AG09309 (cell line): ENCODE results near the gene MFSD2B.

Experiments used
- DNase-seq: peaks from one replicate; pipeline ENCODE4 v3.0.0-alpha.2; 2010; ENCODE audit warnings: low read depth
- H3K4me3 ChIP-seq: 2 replicates; pipeline ENCODE4 v1.5.1; 2011; ENCODE audit warnings: mild to moderate bottlenecking, low read depth, low read length, moderate library complexity; ENCODE audit not compliant: control insufficient read depth
- TF ChIP-seq, protein P1 (sequence below): IDR thresholded peaks from 2 replicates; pipeline ENCODE4 v1.5.1; 2011; ENCODE audit warnings: mild to moderate bottlenecking, low read depth, low read length, inconsistent platforms; ENCODE audit not compliant: insufficient read depth, control insufficient read depth; ENCODE audit errors: missing control alignments

The MFSD2B gene

DNA sequence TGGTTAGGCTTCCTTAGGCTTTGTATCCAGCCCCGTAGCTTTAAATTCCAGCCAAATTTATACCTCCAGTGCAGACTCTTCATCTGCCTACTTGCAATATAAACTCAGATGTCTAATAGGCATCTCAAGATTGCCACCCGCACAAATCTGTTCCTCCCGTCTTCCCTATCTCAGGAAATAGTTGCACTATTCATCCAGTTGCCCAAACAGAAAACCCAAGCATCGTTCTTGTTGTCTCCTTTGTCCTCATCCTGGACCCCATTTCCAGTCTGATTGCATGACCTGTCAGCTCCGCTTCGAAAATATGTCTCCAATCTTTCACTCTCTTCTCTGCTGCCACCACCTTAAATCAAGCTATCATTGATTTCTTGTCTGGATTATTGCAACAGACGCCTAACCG lies 41.9 kb downstream of the MFSD2B start:
- TF ChIP-seq, protein P1, sequence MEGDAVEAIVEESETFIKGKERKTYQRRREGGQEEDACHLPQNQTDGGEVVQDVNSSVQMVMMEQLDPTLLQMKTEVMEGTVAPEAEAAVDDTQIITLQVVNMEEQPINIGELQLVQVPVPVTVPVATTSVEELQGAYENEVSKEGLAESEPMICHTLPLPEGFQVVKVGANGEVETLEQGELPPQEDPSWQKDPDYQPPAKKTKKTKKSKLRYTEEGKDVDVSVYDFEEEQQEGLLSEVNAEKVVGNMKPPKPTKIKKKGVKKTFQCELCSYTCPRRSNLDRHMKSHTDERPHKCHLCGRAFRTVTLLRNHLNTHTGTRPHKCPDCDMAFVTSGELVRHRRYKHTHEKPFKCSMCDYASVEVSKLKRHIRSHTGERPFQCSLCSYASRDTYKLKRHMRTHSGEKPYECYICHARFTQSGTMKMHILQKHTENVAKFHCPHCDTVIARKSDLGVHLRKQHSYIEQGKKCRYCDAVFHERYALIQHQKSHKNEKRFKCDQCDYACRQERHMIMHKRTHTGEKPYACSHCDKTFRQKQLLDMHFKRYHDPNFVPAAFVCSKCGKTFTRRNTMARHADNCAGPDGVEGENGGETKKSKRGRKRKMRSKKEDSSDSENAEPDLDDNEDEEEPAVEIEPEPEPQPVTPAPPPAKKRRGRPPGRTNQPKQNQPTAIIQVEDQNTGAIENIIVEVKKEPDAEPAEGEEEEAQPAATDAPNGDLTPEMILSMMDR: no peak
- H3K4me3 ChIP-seq: no peak overlapping the region
- no peak for DNase-seq

GRCh38 chr2:24052951-24053350 lies 43.1 kb downstream of the MFSD2B start:
- H3K4me3 ChIP-seq: no peak overlapping the region
- DNase-seq: no peak
- TF ChIP-seq, protein P1: no peak

DNA sequence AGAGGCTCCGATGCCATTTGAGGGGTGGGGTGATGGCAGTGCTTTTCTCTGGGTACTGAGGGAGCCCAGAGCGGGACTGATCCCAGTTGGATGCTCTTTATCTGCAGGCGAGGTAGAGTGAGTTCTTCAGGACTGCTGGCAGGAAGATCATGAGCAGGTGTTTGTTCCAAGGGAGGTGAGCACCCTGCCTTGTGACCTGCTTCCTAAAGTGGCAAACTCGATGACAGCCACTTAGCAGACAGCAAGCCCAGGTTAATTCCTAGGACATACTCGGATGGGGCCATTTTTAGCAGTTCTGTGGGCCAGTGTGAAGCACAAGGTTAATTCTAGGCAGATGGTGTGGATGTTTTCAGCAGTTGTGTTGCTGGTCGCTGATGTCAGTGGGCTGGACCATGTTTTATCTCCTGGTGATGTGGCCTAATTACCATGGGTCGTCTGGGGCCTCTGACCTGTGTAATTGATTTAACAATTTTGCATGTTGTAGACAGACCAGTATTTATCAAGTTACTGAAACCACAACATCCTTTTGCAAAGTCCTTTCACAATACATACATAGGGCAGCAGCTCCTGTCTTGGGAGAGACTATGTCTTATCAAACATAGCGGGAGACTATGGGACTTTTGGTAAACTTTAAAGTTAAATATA lies 44.6 kb downstream of the MFSD2B start:
- TF ChIP-seq, protein P1: no peak
- DNase-seq: no peak
- no peak overlapping the region for H3K4me3 ChIP-seq

DNA sequence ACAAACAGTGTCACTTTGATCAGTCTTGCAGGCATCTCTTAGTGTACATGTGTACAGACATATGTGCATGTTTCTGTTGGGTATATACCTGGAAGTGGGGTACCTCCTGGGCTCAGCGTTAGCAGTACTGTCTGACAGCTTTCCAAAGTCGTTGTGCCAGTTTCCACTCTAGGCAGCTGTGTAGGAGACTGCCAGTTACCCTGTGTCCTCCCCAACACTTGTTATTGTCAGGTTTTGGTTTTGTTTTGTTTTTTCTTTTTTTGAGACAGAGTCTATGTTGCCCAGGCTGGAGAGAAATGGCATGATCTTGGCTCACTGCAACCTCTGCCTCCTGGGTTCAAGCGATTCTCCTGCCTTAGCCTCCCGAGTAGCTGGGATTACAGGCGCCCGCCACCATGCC lies 45.9 kb downstream of the MFSD2B start:
- TF ChIP-seq, protein P1: no peak
- DNase-seq: no peak
- H3K4me3 ChIP-seq: no peak overlapping the region

DNA sequence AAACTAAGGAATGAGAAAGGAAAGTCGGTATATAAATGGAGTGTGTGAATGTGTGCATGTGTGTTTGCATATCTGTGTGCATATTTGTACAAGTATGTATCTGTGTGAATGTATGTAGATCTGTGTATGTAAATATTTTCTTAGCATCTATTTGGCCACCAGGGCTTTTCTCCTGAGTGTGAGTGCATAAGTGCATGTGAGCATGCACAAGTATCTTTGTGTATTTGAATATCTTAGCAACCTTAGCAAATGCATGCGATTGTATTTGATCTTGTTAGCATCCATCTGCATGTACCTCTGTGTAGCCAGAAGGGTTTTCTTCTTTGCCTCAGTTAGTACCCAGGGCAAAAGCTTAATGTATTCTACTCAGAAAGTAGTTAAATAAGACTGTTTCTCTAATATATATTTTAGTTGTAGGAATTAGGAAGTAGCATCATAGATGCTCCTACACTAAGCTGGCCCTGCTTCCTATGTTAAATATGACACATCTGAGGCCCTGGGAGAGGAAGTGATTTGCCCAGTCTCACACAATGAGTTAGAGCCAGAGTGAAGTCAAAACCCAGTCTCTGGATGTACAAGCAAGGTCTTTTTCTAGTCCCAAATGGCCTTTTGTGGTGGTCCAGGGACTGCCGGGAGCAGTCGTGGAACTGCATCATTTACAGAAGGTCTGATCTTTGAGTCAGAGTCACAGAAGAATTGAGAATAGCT lies 48.8 kb downstream of the MFSD2B start:
- DNase-seq: no peak
- H3K4me3 ChIP-seq: no peak overlapping the region
- TF ChIP-seq, protein P1: no peak

DNA sequence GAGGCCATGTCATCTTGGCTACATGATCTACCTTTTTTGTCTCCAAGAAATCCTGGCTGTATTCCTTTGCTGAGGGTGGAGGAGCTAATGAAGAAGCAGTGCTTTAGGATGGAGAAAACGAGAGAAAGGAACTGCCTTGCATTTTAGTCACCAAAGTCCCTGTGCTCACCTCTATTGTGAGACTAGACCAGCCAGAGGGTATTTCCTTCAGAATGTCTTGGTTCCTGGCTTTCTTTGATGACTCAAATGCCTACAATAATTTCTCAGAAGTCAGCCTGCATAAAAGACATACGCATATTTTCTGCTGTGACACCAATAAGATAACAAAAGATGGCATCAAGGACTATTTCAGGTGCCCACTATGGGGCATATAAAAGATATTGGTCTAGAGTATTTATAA lies 55.5 kb downstream of the MFSD2B start:
- TF ChIP-seq, protein P1: no peak
- no peak overlapping the region for H3K4me3 ChIP-seq
- DNase-seq: no peak

- no peak for DNase-seq
- TF ChIP-seq, protein P1: no peak
- H3K4me3 ChIP-seq: no peak overlapping the region
Observed at GRCh38 chr2:24072259-24072658, 62.4 kb downstream of the MFSD2B start.
